Endothelial cell (in vitro differentiated cells): ENCODE measurements around the gene ZRANB2. TPM values are rescaled to one million over a fixed set of nuclear protein-coding genes. Genes with fewer than 3 reads are reported as not detected.

Source experiments
- DNase-seq: peaks from one replicate; pipeline ENCODE4 v3.0.0; 2021; ENCODE audit warnings: low spot score
- H3K27ac Mint-ChIP-seq: one replicate; pipeline ENCODE4 v1.8.0; 2021; ENCODE audit warnings: mixed read lengths, inconsistent platforms; ENCODE audit not compliant: unreplicated experiment
- H3K27me3 Mint-ChIP-seq: one replicate; pipeline ENCODE4 v1.8.0; 2021; ENCODE audit warnings: mild to moderate bottlenecking, moderate library complexity, mixed read lengths, inconsistent platforms; ENCODE audit not compliant: unreplicated experiment
- H3K36me3 Mint-ChIP-seq: one replicate; pipeline ENCODE4 v1.8.0; 2021; ENCODE audit warnings: mild to moderate bottlenecking, low read depth, mixed read lengths, inconsistent platforms; ENCODE audit not compliant: unreplicated experiment
- H3K4me1 Mint-ChIP-seq: one replicate; pipeline ENCODE4 v1.8.0; 2021; ENCODE audit warnings: mild to moderate bottlenecking, mixed read lengths, inconsistent platforms; ENCODE audit not compliant: unreplicated experiment
- H3K4me3 Mint-ChIP-seq: one replicate; pipeline ENCODE4 v1.8.0; 2021; ENCODE audit warnings: mild to moderate bottlenecking, mixed read lengths, inconsistent platforms; ENCODE audit not compliant: unreplicated experiment
- H3K9me3 Mint-ChIP-seq: one replicate; pipeline ENCODE4 v1.8.0; 2021; ENCODE audit warnings: mixed read lengths, inconsistent platforms; ENCODE audit not compliant: unreplicated experiment
- total RNA-seq: library from RNA; stranded (reverse); fragmentation: NEBNext Ultra II Directional; extraction: Animal tissue kit (Norgen Biotek cat#: 25700); gene quantifications from one replicate; pipeline ENCODE4 v1.2.1, GENCODE V29; 2021; ENCODE audit not compliant: unreplicated experiment
- TF ChIP-seq, protein P1 (sequence below): fragments of 200-600 bp; sonication (generic); IDR thresholded peaks from one replicate; pipeline ENCODE4 v1.5.0; 2021; ENCODE audit warnings: antibody characterized with exemption; ENCODE audit not compliant: unreplicated experiment

Gene ZRANB2
- total RNA-seq, 1 donor from 2014 or later = 74.1 TPM

DNA sequence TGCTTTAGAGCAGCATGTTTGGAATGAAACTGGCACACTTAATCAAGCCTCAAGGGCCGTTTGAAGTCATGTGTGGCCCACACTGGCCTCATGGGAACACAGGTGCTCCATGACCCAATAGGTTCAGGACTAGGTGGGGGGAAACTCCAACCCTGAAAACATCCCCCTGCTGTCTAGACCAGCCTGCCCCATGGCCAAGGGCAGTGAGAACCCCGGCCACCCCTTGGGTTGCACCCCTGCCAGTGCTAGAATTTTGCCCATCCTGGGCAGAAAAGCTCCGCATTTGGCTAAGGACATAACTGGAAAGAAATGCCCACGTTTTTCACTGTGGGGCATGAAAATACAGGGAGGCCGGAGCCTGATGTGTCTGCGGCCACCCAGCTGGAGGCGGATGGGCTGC is 27.1 kb downstream of the ZRANB2 start:
- Mint-ChIP-seq H3K27me3 (peaks cover under 1% of the 10 kb centered on the region), H3K9me3 (no peaks in the 10 kb centered on the region), H3K4me3 (no peak overlapping the region), H3K36me3 (no peaks in the 10 kb centered on the region), H3K27ac (no peak overlapping the region), H3K4me1 (no peaks in the 10 kb centered on the region)
- TF ChIP-seq, protein P1, sequence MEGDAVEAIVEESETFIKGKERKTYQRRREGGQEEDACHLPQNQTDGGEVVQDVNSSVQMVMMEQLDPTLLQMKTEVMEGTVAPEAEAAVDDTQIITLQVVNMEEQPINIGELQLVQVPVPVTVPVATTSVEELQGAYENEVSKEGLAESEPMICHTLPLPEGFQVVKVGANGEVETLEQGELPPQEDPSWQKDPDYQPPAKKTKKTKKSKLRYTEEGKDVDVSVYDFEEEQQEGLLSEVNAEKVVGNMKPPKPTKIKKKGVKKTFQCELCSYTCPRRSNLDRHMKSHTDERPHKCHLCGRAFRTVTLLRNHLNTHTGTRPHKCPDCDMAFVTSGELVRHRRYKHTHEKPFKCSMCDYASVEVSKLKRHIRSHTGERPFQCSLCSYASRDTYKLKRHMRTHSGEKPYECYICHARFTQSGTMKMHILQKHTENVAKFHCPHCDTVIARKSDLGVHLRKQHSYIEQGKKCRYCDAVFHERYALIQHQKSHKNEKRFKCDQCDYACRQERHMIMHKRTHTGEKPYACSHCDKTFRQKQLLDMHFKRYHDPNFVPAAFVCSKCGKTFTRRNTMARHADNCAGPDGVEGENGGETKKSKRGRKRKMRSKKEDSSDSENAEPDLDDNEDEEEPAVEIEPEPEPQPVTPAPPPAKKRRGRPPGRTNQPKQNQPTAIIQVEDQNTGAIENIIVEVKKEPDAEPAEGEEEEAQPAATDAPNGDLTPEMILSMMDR = no peak
- no peak for DNase-seq

DNA sequence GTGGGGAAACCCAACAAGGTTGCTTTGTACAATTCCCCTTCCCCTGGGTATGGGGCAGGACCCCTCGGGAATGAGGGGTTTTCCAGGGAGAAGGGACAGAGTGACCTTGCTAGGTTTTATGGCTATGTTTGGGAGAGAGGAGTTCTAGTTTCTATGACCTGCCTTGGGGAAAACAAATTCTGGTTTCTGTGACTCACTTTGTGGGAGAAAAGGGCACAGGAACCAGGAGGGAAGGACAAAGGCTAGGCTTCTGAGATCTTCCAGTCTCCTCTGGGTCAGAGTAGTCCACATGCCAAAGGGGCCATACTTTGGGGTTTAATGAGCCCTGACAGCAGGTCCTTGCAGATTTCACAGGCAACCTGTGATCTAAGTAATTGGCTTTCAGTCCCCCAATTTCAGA is 27.7 kb downstream of the ZRANB2 start:
- no peaks in the 10 kb centered on the region for H3K36me3 Mint-ChIP-seq
- H3K27ac Mint-ChIP-seq = no peak overlapping the region
- H3K4me3 Mint-ChIP-seq = no peak overlapping the region
- TF ChIP-seq, protein P1 = no peak
- DNase-seq = no peak
- peaks cover 3% of the 10 kb centered on the region for H3K4me1 Mint-ChIP-seq
- peaks cover under 1% of the 10 kb centered on the region for H3K27me3 Mint-ChIP-seq
- H3K9me3 Mint-ChIP-seq = no peaks in the 10 kb centered on the region

DNA sequence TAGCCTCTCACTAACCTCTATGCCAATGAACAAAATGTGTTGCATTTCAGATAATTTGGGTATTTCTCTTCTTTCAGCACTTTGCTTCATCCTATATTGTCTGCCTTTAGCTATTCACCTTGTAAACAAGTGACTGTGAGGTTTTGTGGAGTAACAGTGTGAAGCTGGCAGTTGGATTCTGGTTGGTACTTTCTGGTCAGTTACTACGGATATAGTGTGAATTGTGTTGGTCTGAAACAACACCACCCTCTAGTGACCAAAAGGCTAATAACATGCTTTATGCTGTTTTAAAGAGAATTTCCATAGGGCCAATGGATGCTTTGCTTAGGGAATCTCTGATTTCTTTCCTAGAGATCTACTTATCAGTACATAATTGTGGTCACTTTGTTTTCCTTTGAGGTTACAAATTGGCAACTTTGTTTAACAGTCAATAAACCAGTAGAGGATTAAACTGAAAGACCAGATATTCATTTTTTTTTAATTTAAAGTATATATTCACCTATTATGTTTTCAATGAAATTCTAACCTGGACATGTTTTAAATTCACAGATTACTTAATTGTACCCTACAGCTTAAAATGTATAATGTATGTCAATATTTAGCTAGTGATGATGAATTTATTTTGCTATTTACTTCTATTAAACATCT is 30.8 kb downstream of the ZRANB2 start:
- TF ChIP-seq, protein P1 = peak; percentile 86
- H3K27me3 Mint-ChIP-seq = peaks cover 8% of the 10 kb centered on the region
- no peak overlapping the region for H3K4me3 Mint-ChIP-seq
- no peaks in the 10 kb centered on the region for H3K9me3 Mint-ChIP-seq
- DNase-seq = peak; percentile 48
- H3K27ac Mint-ChIP-seq = no peak overlapping the region
- no peaks in the 10 kb centered on the region for H3K36me3 Mint-ChIP-seq
- peaks cover 10% of the 10 kb centered on the region for H3K4me1 Mint-ChIP-seq

DNA sequence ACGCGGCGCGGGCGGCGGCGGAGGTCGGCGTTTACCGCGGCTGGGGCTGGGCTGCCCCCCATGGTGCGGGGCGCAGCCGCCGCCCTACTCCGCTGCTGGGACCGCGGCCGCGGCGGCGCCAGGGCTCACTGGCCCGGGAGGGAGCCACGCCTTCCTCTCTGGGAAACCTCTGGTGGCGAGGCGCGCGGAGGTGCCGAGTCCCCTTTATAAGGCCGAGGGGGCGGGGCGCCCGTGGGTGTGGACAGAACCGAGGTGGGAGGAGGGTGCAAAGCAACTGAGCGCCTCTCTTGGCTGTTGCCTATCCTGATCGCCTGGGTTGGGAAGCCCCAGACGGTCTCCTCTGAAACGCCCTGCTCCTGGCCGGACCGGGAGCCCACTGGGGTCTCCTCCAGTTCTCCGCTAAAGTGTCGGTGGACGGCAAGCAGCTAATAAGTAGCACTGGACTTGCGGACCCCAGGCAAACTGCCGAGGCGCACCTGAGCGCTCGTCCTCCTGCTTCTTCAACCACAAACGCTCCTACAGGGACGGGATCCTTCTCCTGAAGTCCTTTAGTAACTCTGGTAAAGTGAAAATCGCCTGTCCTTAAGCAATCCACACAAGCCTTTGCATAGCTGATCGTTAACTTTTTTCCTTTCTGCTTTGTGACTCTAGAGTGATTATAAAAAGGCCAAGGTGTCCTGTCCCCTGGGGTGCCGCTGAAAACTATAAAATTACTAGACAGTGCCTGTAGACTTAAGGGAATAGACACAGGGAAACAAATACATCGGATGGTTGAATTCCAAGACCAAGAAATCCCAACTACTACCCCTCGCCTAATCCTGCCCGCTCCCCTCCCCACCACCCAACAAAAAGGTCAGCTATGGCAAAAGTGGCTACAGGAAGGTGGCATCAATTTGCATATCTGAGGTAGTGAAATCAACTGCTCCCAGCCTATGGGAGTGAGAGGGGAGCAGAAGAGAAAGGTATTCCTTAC is 32.9 kb downstream of the ZRANB2 start, which contains the start of gene PTGER3:
PTGER3 (minus strand) TSS at position 182 of the 973 bp plus-strand sequence. CDS start 239 bp downstream, outside the sequence.
- H3K27ac Mint-ChIP-seq = no peak within 1 kb of the TSS
- peak; percentile 53 for DNase-seq
- H3K27me3 Mint-ChIP-seq = peaks cover 10% of the 10 kb centered on the region
- H3K4me1 Mint-ChIP-seq = peaks cover 10% of the 10 kb centered on the region
- TF ChIP-seq, protein P1 = no peak
- H3K4me3 Mint-ChIP-seq = peak within 1 kb of the TSS; percentile 88
- H3K9me3 Mint-ChIP-seq = no peaks in the 10 kb centered on the region
- H3K36me3 Mint-ChIP-seq = no peaks in the 10 kb centered on the region
